HG02884 (cell line): Measurements from ENCODE around the gene PEPD.

ENCODE experiments used
- ATAC-seq: cut with Tn5 transposase; IDR thresholded peaks from one replicate; pipeline ENCODE4 v1.9.1; 2021; ENCODE audit warnings: mild to moderate bottlenecking, moderate library complexity; ENCODE audit not compliant: unreplicated experiment

PEPD gene

DNA sequence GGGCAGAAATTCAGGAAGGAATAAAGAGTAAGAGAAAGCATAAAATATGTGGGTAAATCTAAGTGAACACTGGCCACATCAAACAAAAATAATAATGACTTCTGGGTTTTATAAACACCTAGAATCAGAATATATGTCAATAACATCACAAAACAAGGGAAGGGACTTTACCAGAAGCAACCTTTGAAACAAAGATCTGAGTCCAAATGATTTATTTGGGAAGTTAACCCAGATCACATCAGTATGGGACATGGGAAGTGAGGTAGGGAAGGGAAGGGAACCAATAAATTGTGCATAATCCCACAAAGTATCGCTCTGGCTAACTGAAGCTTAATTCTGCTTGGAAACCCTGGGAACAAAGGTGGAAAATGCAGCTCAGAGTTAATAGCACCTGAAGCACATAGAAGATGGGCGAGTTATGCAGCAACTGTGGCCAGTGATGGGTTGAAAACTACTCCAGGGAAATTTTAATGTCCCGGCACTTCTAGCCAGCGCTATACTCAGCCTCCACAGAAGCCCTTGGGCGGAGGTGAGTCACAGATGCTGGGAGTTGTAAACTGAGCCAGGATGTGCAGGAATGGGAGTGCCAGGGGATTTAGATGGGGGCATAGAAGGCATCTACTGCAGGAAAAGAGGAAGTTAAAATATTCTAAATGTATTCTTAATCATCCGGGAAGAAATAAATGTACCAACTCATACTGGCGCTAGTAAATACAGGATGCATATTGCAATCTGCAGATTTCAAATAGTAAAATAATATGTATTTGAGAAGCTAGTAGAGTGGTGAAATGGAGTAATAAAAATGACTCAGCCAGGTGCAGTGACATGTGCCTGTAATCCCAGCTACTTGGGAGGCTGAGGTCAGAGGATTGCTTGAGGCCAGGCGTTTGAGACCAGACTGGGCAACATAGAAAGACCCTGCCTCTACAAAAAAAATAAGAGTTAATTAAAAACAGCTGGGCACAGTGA, 182.3 kb downstream of the PEPD start:
- no peak for ATAC-seq
